AG08396 (cell line): Measurements from ENCODE around the gene KPTN.
"Not testable (repeated sequence)": the region's sequence is repeated elsewhere in the genome, so short reads cannot be mapped to it uniquely, and the experiment has no call there.

Experiments used
- DNase-seq: peaks from one replicate; pipeline ENCODE4 v3.0.0; 2012; ENCODE audit warnings: low spot score, mixed read lengths

KPTN gene

DNA sequence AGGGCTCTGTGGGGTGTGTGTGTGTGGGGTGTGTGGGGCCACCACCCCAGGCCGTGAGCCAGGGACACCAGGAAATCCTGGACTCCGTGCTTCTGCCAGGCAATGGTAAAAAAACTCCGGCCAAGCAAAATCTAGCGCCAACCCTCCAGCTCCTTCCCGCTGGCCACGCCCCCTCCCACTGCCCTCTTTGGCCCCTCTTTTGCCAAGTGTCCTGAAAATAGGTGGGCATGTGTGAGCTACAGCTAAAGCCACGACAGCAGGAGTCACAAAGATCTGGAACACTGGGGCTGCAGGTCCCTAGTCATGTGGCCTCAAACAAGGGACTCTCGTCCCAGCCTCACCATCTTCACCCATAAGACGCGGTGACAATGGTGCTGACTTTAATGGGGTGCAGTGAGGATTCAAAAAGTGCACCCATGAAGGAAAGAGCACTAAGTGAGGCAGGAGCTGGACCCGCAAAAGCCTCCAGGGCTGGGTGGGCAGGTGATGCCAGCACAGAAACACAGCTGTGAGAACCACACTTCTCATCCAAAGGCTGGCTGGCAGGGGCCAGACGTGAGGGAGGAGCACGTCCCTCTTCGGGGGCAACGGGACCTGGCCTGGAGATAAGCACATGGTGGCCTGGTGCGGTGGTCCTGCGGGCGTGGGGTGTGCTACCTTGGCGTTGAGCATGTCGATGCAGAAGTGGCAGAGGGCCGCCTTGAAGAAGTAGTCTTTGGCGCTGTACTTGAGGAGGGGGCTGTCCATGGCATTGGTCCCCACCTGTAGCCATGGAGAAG lies 7.5 kb upstream of the KPTN start:
- DNase-seq = no peak

DNA sequence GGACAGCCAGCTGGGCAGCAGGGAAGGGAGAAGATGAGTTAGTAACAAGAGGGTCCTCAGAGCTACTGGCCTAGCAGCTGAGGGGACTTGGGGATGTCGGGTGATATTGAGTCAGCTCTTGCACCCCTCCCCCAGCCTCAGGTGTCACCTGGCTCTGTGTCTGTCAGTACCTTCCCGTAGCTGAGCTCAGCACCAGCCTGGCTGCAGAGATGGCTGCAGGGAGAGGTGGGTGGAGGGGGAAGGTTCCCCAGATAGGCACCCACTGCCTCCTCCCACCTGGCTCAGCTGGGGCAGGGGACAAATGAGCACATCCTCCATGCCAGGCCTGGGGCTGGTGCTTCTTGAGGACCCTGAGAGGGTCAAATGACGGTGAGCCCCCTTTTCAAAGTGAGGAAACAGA lies 6.8 kb upstream of the KPTN start:
- DNase-seq = no peak

DNA sequence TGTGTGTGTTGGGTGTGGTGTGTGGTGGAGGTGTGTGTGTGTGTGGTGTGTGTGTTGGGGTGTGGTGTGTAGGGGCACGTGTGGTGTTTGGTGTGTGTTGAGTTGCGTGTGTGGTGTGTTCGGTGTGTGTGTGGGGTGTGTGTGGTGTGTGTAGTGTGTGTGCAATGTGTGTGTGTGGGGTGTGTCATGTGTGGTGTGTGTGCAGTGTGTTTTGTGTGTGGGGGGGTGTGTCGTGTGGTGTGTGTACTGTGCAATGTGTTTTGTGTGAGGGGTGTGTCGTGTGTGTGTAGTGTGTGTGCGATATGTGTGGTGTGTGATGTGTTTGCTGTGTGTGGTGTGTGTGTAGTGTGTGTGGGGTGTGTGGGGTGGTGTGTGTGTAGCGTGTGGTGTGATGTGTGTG lies 6.0 kb upstream of the KPTN start:
- DNase-seq = no peak

DNA sequence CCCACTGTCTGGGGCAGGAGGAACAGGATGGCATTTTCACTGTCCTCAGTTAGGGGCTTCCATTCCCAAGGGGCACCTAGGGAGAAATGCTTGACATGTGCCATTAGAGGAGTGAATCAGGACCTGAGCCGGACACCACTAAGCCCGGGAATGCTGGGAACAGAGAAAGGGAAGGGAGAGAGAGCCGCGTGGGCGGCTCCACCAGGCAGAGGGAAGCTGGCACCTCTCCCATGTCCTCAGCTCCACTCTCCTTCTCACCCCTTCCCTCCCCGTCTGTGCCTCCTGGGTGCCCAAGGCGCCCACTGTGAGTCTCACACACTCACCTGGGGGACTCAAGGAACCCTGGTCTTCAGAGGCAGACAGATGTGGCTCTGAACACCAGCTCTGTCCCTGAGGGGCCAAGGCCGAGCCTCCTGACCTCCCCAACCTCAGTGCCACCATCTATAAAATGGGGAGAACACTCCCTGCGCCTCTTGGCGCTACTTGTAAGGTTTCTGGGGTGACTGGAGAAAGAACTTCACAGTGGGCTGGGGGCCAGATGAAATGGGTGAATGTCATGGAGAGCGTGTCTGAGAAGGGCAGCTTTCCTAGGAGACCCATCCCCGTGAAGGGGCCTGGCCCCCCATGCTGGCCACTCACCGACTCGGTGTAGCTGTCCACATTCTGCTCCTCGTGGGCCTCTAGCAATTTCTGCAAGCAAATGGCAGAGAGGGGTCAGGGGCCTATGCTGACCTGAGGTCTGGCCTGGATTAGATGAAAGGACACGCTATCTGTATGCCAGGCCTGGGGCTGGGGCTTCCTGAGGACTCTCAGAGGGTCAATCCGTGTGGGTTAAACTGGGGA lies 5.3 kb upstream of the KPTN start:
- no peak for DNase-seq

DNA sequence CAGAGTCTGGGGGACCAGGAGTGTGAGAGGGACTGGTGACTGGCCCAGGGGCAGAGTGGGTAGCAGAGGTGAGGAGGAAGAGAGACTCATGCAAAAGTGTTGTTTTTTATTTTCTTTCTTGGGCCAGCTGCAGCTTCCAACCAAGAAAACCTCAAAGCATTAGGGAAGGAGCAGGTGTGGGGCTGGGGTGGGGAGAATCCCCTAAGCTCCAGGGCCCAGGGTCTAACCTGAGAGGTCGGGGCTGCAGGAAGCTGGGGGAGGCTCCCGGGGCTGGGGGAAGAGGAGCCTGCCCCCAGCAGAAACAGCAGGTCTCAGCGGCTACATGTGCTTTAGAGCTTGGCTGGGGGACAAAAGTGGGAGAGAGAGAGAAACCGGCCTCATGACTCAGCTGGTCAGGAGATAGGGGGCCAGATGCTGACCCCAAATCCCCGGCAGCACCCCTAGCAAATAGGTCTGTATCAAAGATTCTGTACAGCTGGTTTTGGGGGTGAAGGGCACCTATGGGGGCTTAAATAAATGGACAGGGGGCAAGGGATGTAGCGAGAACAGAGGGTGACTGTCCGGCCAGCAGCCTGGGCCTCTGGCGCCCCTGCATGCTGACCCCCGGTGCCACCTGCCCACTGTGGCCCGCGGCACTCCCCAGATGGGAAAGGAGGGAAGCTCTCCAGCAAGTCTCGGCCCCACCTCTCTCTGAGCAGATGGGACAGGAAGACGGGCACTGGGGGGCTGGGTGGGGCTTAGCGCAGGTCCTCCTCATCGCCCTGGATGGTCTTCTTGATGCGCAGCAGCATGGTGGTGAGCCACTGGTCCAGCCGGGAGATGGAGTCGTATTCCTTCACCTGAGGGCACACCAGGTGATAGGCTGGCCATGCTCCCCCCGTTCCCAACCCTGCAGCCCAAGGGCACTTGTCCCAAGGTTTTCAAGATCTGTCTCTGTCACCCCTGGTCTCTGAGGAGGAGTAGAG lies 3.8 kb upstream of the KPTN start:
- DNase-seq = no peak

DNA sequence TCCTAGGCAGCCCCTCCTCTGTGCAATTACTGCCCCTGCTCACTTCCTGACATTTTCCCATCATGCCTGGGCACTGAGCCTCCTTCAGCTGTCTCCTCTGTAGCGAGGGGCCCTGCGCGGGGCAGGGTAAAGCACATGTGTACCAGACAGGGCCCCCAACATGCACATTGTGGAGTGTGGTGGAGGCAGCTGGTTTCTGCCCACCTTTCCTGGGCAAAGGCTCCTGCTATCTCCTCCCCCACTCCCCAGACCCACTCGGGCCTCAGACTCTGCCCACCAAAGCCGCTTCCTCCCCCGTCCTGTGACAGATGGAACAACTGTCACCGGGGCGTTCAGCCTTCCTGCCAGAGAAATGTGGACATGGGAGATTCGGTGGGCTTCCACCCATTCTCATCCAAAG lies 2.9 kb upstream of the KPTN start:
- no peak for DNase-seq

DNA sequence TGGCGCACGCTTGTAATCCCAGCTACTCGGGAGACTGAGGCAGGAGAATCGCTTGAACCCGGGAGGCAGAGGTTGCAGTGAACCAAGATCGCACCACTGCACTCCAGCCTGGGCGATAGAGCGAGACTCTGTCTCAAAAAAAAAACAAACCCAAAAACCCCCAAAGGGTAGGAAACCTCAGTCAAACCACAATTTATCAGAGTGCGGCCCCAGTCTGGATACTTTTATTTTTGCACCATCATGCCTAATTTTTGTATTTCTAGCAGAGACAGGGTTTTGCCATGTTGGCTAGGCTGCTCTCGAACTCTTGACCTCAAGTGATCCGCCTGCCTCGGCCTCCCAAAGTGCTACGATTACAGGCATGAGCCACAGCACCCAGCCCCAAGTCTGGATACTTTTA lies 2.2 kb upstream of the KPTN start:
- DNase-seq = not testable (repeated sequence)

DNA sequence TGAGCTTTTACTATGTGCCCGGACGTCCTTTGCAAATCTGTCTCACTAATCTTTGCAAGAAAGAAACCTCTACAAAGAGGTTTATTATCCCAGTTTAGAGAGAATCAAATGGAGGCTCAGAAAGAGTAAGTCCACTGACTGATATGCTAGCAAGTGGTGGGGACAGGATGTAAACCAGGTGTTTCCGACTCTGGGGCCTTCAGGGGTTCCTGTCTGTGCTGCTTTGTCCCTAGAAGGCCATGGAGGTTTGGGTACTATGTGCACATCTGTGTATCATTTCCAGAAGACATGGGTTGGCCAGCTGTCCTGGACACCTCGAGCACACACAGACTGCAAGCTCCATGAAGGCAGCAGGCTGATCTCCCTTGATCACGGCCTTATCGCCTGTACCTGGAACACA lies 1.2 kb upstream of the KPTN start:
- DNase-seq = no peak

DNA sequence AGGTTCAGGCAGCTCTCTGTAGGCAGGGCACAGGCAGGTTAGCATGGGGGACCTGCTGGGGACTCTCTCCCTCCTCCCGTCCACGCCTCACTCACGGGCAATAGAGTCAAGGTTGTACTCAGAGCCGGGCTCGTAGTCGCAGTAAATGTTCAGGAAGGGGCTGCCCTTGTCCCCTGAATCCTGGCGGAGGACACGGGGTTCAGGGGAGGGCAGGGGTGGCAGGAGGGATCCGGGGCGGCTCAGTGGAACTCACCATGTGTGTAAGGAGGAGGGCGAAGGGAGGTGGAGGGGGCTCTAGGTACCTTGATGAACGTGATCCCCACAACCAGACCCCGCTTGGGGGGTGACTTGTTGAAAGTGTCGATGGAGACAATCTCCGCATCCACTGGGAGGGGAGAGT lies 819 bp downstream of the KPTN start:
- DNase-seq = no peak

DNA sequence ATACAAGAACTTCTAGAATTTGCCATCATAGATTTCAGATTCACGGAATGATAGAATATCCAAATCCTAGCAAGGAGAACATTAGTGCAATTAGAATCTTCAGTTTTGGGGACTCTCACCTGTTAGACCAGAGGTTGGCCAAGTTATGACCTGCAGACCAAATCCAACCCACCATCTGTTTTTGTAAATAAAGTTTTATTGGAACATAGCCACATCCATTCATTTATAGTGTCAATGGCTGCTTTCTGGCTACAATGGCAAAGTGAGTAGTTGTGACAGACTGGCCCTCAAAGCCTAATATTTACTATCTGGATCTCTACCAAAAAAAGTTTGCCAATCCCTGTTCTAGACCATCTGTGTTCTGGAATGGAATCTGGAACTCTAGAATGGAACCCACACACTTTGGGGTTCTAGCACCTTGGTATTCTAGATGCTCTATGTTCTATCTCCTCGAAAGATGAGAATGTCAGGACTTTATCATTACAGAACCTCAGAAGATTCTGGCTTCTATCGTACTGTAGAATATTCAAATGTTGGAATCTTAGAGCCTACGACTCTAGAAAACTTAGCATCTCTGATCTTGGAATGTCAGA lies 2.5 kb downstream of the KPTN start:
- no peak for DNase-seq

DNA sequence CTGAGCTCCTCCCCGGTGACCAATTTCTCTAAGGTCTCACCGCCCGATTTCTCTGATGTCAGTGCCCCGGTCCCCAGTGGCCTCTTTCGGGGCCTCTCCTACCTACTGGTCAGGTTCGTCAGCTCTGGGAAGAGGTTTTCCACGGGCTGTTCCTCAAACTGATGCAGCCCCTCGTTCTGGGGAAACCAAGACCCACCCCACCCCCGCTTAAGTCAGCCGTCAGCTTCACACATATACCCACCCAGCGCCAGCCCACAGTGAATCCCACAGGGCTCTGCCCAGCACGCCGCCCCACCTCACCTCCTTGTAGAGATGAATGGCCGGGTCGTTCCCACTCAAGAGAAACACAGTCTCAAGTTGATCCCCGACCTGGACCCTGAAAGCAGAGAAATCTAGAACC lies 3.4 kb downstream of the KPTN start:
- no peak for DNase-seq

DNA sequence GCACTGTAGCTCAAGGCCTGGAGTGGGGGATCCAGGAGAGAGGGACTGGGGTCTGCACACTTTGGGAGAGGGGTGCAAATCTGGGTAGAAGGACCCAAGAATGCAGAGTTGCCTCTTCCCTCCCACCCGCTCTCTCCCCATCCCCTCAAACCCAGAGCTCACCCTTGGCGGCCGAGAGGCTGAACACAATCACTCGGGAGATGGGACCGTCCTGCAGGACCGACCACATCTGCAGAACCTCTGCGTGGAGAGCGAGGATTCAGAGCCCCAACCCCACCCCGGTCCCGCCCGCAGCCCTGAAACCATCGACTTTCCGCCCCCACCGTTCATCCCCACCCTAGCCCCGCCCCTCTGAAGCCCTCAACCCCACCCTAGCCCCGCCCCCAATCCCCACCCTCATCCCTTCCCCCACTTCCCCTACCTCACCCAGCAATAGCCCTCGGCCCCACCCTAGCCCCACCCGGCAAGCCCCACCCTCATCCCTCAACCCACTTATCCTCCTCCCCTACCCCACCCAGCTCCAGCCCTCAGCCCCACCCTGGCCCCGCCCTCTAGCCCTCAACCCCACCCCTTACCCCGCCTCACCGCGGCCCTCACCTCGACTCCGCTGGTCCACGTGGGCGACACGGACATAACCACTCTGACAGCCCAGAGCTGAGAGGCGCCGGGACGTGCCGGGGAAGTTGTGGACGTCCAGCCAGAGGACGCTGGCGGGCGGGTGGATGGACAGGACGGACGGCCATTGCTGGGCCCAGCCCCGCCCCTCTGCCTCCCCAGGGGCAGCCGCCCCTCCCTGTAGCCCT lies 4.1 kb downstream of the KPTN start:
- peak; percentile 39 for DNase-seq

DNA sequence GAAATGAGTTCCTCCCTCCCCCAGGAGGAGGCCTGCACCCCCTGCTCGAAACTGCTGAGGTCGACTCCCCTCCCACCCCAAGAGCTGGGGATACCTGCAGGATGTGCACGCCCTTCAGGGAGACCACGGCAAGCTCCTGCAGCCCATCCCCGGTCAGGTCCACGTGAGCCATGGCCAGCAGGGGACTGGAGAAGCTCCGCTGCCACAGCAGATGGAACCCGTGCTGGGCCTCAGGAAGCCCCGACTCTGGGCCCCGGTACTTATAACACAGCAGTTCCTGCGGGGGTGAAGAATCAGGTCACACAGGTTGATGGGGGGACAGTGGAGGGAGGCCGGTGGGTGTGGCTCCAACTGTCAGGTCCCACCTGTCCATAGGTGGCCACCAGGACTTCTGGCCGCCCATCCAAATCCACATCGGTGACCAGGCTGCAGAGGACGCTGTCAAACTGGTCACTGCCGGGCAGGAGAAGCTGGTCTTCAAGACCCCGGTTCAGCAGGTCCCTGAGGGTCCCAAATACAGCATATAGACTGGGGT lies 7.5 kb downstream of the KPTN start:
- DNase-seq = no peak

DNA sequence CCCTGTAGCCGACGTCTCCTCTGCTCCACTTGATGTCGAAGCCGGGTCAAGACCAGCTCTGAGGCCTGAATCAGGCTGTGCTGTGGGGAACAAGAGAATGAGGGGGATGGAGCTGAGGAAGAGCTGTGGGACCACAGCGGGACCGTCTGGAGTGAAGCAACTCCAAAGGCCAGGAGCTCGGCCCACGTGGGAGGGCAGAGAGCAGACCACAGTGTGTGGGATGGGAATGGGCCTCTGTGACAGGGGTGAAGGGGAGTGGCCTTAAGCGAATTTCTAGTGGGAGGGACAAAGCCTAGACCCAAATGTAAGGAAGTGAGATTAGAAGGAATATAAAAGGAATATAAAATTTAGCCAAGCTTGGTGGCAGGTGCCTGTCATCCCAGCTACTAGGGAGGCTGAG lies 8.6 kb downstream of the KPTN start:
- DNase-seq = no peak

DNA sequence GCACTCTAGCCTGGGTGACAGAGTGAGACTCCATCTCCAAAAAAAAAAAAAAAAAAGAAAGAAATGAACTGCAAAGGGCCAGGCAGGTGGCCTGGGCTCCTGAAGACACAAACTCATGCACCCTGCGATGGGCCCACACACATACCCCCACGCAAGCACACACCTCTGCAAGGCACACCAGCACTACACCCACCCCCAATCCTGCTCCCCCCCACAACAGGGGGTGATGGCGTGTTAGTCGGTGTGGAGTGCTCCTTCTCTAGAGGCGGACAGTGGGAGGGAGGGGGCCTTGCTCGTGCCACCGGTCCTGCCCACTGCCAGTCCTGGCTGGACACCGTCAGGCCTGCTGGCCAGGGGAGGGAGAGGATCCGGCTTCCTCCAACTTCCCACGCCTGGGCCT lies 10.7 kb downstream of the KPTN start:
- DNase-seq = no peak

DNA sequence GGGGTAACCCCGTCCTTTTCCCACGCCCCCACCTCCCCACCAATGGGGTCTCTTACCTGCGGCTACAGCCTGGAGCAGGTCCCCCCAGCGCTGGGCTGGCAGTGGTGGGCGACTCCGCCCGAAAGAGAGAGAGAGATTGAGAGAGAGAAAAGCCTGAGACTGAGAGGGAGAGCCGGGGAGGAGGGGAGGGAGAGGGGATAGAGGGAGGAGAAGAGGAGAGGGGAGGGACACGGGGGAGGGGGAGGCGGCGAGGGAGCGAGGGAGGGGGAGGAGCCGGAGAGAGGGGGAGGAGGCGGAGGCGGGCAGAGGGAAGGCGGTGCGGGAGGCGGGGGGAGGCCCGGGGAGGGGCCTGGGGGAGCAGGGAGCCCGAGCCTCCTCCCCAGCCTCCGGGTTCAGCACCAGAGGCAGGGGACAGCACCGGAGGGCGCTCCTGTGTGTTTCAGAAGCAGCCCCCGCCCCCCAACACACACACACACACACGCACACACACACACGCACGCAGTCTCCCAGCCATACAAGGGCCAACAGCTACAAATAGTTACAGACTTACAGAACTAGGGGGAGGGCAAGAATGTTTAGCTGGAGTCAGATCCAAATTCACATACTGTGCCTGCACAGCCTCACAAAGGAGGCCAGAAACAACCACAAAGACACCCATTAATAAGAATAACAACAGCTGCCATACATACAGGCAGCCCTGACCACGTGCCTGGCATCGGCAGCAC lies 12.1 kb downstream of the KPTN start, which contains the start of gene SLC8A2:
SLC8A2 (minus strand) TSS at position 161 of the 725 bp plus-strand sequence. CDS start 5,490 bp downstream, outside the sequence.
- peak; percentile 87 for DNase-seq

DNA sequence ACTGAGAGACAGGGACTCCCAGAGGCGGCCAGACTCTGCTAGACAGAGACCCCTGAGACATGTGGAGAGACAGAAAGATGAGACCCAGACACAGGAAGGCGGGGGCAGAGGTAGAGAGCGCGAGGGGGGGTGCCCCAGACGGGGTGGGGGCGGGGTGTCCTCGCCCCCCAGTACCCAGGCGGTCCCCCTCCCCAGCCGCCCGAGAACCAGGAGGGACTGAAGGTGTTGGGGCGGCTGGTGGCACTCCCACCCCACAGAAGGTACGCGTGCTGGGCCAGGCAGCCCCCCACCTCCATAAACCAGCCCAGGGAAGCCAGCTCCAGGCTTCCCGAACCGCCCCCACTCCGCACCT lies 12.7 kb downstream of the KPTN start:
- no peak for DNase-seq

DNA sequence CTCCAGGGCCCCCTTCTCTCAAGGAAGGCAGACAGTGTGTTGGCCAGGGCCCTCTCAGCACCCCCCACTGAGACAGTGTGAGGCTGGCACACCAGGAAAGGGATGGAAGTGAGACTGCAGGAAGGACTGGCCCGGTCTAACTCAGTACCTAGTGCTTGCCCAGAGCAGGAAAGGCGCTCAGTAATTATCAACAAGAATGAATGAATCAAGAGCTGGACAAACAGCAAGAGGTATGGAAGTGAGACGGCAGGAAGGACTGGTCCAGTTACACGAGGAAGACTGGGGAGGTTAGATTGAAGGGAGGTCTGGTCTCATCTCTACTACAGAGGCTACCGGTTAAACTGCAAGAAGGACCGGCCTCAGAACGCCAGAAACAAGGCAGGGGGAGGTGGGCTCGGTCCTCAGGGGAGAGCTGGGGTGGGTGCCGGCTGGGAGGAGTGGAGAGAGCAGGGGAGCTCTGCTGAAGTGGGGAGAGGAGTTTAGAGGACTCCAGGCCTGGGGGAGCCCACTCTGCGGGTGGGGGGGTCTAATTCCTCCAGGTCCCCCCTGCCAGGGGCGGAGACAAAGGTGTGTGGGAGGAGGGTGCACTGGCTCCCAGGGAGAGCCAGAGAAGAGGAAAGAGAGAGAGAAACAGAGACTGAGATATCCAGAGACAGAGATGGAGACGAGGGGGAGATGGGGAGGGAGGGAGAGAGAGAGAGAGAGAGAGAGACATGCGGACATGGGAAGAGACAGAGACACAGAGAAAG lies 13.4 kb downstream of the KPTN start:
- DNase-seq = no peak

DNA sequence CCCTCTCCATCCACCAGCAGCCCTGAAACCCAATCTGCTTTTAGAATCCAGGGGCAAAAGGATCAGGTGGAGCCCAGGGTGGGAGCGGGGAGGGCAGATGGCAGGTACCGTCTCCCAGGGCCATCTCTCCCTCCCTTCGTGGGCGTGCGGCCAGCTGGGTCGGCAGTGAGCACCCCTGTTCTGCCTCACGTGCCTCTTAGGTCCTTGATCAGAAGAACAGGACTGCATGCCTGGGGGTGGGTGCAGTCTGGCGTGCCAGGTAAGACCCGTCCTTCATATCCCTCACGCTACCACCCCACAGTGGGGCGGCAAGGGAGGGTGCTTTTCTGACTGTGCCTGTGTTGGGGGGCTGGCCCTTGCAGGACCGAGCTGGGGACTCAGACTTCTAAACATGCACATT lies 14.3 kb downstream of the KPTN start:
- DNase-seq = no peak

DNA sequence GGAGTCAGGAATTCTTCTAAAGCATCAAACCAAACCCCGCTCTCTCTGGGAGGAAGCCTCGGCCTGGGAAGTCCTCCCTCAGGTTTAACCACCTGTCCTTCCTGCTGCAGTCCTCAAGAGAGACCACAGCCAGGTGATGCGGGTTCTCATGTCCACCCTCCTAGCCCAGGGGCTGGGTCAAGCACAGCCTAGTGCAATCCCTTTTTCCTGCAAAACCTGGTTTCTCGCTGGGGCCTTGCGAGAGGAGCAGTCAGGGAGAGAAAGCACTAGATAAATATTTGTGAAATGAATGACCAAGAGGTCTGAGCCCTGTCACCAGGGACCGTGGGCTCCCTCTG lies 14.7 kb downstream of the KPTN start:
- DNase-seq = no peak
